ENCODE results near the gene SKAP1.

DNA sequence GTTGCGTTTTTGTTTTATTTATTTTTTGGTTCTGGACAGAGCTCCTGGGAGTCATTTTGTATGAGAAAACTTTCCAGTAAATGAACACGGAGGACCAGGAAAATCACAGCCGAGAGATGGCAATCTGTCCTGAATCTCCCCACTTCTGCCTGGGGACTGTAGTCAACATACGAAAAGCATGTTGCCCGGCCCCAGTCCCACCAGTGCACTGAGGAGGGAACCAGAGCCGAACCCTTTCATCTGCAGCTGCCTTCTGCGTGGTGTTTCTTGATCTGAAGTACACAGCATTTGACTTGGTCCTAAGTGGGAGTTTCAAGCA lies 303.5 kb downstream of the SKAP1 start:
- TF ChIP-seq, protein P1, sequence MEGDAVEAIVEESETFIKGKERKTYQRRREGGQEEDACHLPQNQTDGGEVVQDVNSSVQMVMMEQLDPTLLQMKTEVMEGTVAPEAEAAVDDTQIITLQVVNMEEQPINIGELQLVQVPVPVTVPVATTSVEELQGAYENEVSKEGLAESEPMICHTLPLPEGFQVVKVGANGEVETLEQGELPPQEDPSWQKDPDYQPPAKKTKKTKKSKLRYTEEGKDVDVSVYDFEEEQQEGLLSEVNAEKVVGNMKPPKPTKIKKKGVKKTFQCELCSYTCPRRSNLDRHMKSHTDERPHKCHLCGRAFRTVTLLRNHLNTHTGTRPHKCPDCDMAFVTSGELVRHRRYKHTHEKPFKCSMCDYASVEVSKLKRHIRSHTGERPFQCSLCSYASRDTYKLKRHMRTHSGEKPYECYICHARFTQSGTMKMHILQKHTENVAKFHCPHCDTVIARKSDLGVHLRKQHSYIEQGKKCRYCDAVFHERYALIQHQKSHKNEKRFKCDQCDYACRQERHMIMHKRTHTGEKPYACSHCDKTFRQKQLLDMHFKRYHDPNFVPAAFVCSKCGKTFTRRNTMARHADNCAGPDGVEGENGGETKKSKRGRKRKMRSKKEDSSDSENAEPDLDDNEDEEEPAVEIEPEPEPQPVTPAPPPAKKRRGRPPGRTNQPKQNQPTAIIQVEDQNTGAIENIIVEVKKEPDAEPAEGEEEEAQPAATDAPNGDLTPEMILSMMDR (IDR thresholded peaks at IDR 0.05), result no peak
- no peak for TF ChIP-seq POLR2AphosphoS5 (IDR thresholded peaks at IDR 0.05)

All from gastroesophageal sphincter (tissue), 3 donors.